ENCODE data around the gene ANKS6.

ANKS6 gene

GRCh38 chr9:98815391-98815951 is 19.1 kb upstream of the ANKS6 start:
- no peak for DNase-seq (ENCODE audit: low spot score)

- peak; percentile 88 for DNase-seq (ENCODE audit: low spot score)
Measured at GRCh38 chr9:98811051-98811650, 14.8 kb upstream of the ANKS6 start.

GRCh38 chr9:98810102-98810842 is 13.9 kb upstream of the ANKS6 start:
- no peak for DNase-seq (ENCODE audit: low spot score)

- DNase-seq (ENCODE audit: low spot score), result no peak
Measured at GRCh38 chr9:98809311-98810101, 13.2 kb upstream of the ANKS6 start.

- DNase-seq (ENCODE audit: low spot score), result no peak
Measured at GRCh38 chr9:98808875-98809274, 12.5 kb upstream of the ANKS6 start.

- no peak for DNase-seq (ENCODE audit: low spot score)
Measured at GRCh38 chr9:98808411-98808815, 12.1 kb upstream of the ANKS6 start.

GRCh38 chr9:98807814-98808195 is 11.4 kb upstream of the ANKS6 start:
- DNase-seq (ENCODE audit: low spot score), result peak; percentile 56

- DNase-seq (ENCODE audit: low spot score), result peak; percentile 77
Measured at GRCh38 chr9:98807070-98807813, 10.9 kb upstream of the ANKS6 start, which contains the start of gene GALNT12. Gene GALNT12, plus strand, starts transcription at chr9:98807670. Its CDS starts 29 bp downstream, at chr9:98807699.

GRCh38 chr9:98806394-98807035 is 10.2 kb upstream of the ANKS6 start:
- peak; percentile 41 for DNase-seq (ENCODE audit: low spot score)

GRCh38 chr9:98805506-98806272 is 9.3 kb upstream of the ANKS6 start:
- DNase-seq (ENCODE audit: low spot score), result peak; percentile 62

- no peak for DNase-seq (ENCODE audit: low spot score)
Measured at GRCh38 chr9:98804083-98804482, 7.7 kb upstream of the ANKS6 start.

GRCh38 chr9:98801969-98802371 is 5.6 kb upstream of the ANKS6 start:
- peak; percentile 21 for DNase-seq (ENCODE audit: low spot score)

GRCh38 chr9:98801561-98801960 is 5.2 kb upstream of the ANKS6 start:
- no peak for DNase-seq (ENCODE audit: low spot score)

- no peak for DNase-seq (ENCODE audit: low spot score)
Measured at GRCh38 chr9:98798254-98798653, 1.9 kb upstream of the ANKS6 start.

GRCh38 chr9:98797491-98797890 is 1.1 kb upstream of the ANKS6 start:
- no peak for DNase-seq (ENCODE audit: low spot score)

- peak; percentile 68 for DNase-seq (ENCODE audit: low spot score)
Measured at GRCh38 chr9:98795970-98796363, 388 bp downstream of the ANKS6 start.

- no peak for DNase-seq (ENCODE audit: low spot score)
Measured at GRCh38 chr9:98795295-98795955, 930 bp downstream of the ANKS6 start.

- DNase-seq (ENCODE audit: low spot score), result no peak
Measured at GRCh38 chr9:98794802-98795201, 1.6 kb downstream of the ANKS6 start.

GRCh38 chr9:98793031-98793430 is 3.3 kb downstream of the ANKS6 start:
- DNase-seq (ENCODE audit: low spot score), result no peak

Data from GM03348 (cell line).